Measurements from ENCODE around the gene SLC25A31. TPM values are rescaled to one million over a fixed set of nuclear protein-coding genes. Genes with fewer than 3 reads are reported as not detected.

The SLC25A31 gene
- not detected for total RNA-seq

DNA sequence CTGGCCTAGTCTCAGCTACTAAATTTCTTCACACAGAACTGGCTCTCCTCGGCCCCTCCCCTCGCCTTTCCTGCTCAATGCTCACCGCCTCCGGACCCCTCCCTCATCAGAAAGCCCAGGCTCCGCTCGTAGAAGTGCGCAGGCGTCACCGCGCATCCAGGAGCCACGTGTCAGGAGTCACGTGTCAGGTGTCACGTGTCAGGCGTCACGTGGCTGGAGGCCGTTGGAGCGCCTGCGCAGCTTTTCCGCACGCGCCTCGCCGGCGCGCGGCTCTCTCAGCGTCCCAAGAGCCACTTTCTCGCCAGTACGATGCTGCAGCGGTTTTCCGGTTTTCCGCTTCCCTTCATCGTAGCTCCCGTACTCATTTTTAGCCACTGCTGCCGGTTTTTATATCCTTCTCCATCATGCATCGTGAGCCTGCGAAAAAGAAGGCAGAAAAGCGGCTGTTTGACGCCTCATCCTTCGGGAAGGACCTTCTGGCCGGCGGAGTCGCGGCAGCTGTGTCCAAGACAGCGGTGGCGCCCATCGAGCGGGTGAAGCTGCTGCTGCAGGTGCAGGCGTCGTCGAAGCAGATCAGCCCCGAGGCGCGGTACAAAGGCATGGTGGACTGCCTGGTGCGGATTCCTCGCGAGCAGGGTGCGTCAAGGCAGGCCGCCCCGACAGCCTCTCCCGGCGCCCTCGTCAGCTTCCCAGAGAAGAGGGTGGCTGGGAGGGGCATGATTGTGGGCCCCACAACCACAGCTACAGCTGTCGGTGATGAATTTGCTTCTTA, at the start of gene SLC25A31:
SLC25A31 (plus strand) TSS at position 259 of the 772 bp plus-strand sequence; CDS start at position 405, 146 bp downstream.
- no peaks in the 10 kb centered on the region for H3K9me3 ChIP-seq
- H3K27ac ChIP-seq: no peak within 1 kb of the TSS
- in situ Hi-C loops (cut with MboI; ENCODE audit: low pct_ligation_motif_present in 1 of 4, low pct_unique_long_range_greater_than_20kb in 1 of 4, low sequenced_read_pairs in 3 of 4) (loop anchor here in 1 of 4 donors (25.0 kb wide), 1 partner anchor 118 kb away; no protein-coding TSS in a partner anchor), intact Hi-C loops (cut with DNase I; ENCODE audit: low total_unique reads) (loop anchor here (5.0 kb wide), 1 partner anchor 123 kb away; no protein-coding TSS in a partner anchor)
- no peaks in the 10 kb centered on the region for H3K27me3 ChIP-seq
- H3K36me3 ChIP-seq: no peaks in the 10 kb centered on the region
- no peaks in the 10 kb centered on the region for H3K4me1 ChIP-seq
- WGBS, 2 donors (ENCODE audit: low coverage in 1 of 2): 91 to 95% methylated on average over 19 to 64 of the region's 64 CpGs
- no peak within 1 kb of the TSS for H3K4me3 ChIP-seq
- no peak for DNase-seq
- TF ChIP-seq, protein P1, sequence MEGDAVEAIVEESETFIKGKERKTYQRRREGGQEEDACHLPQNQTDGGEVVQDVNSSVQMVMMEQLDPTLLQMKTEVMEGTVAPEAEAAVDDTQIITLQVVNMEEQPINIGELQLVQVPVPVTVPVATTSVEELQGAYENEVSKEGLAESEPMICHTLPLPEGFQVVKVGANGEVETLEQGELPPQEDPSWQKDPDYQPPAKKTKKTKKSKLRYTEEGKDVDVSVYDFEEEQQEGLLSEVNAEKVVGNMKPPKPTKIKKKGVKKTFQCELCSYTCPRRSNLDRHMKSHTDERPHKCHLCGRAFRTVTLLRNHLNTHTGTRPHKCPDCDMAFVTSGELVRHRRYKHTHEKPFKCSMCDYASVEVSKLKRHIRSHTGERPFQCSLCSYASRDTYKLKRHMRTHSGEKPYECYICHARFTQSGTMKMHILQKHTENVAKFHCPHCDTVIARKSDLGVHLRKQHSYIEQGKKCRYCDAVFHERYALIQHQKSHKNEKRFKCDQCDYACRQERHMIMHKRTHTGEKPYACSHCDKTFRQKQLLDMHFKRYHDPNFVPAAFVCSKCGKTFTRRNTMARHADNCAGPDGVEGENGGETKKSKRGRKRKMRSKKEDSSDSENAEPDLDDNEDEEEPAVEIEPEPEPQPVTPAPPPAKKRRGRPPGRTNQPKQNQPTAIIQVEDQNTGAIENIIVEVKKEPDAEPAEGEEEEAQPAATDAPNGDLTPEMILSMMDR (IDR thresholded peaks at IDR 0.05): no peak
- TF ChIP-seq POLR2A (IDR thresholded peaks at IDR 0.05) (no peak), EP300 (IDR thresholded peaks at IDR 0.05; ENCODE audit: low read depth) (no peak), POLR2AphosphoS5 (IDR thresholded peaks at IDR 0.05) (no peak)

DNA sequence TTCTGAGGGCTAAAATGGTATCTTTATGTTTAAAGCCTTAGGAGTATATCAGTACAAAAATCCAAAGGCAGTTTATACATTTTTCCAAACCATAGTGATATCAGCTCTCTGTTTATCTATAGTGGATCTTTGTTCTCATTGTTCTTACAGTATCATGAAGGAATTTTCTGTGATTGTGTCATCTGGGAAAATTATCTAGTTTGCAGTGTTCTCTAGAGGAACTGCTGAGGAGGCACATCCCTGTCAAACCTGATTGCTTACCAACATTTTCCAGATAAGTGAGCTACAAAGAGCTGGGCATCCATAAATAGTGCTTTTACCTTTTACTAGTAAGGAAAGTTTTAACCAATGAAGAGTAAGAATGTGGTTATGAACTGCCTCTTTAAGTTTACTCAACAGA, 44.9 kb upstream of the SLC25A31 start:
- H3K27me3 ChIP-seq: no peaks in the 10 kb centered on the region
- in situ Hi-C loops (cut with MboI; ENCODE audit: low pct_ligation_motif_present in 1 of 4, low pct_unique_long_range_greater_than_20kb in 1 of 4, low sequenced_read_pairs in 3 of 4) (no loop called here), intact Hi-C loops (cut with DNase I; ENCODE audit: low total_unique reads) (no loop called here)
- H3K9me3 ChIP-seq: no peaks in the 10 kb centered on the region
- H3K4me1 ChIP-seq: no peaks in the 10 kb centered on the region
- H3K27ac ChIP-seq: no peak overlapping the region
- TF ChIP-seq, protein P1 (IDR thresholded peaks at IDR 0.05): no peak
- TF ChIP-seq EP300 (IDR thresholded peaks at IDR 0.05; ENCODE audit: low read depth) (no peak), POLR2AphosphoS5 (IDR thresholded peaks at IDR 0.05) (no peak), POLR2A (IDR thresholded peaks at IDR 0.05) (no peak)
- H3K36me3 ChIP-seq: no peaks in the 10 kb centered on the region
- no peak overlapping the region for H3K4me3 ChIP-seq
- no peak for DNase-seq

GRCh38 chr4:127686658-127687057, 43.5 kb upstream of the SLC25A31 start:
- no peaks in the 10 kb centered on the region for H3K9me3 ChIP-seq
- no peak for DNase-seq
- WGBS, 2 donors (ENCODE audit: low coverage in 1 of 2): 81 to 90% methylated on average over 2 of the region's 2 CpGs
- no peaks in the 10 kb centered on the region for H3K36me3 ChIP-seq
- no peaks in the 10 kb centered on the region for H3K4me1 ChIP-seq
- TF ChIP-seq EP300 (IDR thresholded peaks at IDR 0.05; ENCODE audit: low read depth) (no peak), POLR2AphosphoS5 (IDR thresholded peaks at IDR 0.05) (no peak), POLR2A (IDR thresholded peaks at IDR 0.05) (no peak)
- TF ChIP-seq, protein P1 (IDR thresholded peaks at IDR 0.05): no peak
- no peak overlapping the region for H3K4me3 ChIP-seq
- H3K27ac ChIP-seq: no peak overlapping the region
- no peaks in the 10 kb centered on the region for H3K27me3 ChIP-seq
- in situ Hi-C loops (cut with MboI; ENCODE audit: low pct_ligation_motif_present in 1 of 4, low pct_unique_long_range_greater_than_20kb in 1 of 4, low sequenced_read_pairs in 3 of 4) (no loop called here), intact Hi-C loops (cut with DNase I; ENCODE audit: low total_unique reads) (no loop called here)

DNA sequence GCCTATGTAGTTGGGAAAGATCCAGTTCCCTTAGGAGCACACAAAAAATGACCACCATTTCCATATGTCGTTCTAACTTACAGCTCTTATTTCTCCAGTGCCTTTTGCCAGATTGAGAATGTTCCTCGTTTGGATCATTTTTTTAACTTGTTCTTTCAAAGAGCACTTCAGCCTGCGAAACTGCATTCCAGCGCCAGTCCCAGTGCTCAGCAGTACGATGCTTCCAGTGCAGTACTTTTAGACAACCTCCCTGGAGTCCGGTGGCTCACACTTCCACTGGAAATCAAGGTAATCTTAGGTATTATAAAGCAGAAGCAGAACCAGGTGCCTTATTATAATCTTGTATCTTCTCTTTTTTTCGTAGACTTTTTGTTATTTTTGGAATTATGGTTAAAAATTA, 42.6 kb upstream of the SLC25A31 start:
- no peak for TF ChIP-seq POLR2AphosphoS5 (IDR thresholded peaks at IDR 0.05)
- no peak for TF ChIP-seq EP300 (IDR thresholded peaks at IDR 0.05; ENCODE audit: low read depth)
- DNase-seq: no peak
- Histone ChIP-seq H3K36me3 (no peaks in the 10 kb centered on the region), H3K9me3 (no peaks in the 10 kb centered on the region), H3K4me3 (no peak overlapping the region), H3K4me1 (no peaks in the 10 kb centered on the region), H3K27me3 (no peaks in the 10 kb centered on the region), H3K27ac (no peak overlapping the region)
- intact Hi-C loops (cut with DNase I; ENCODE audit: low total_unique reads) (no loop called here), in situ Hi-C loops (cut with MboI; ENCODE audit: low pct_ligation_motif_present in 1 of 4, low pct_unique_long_range_greater_than_20kb in 1 of 4, low sequenced_read_pairs in 3 of 4) (no loop called here)
- WGBS, 2 donors (ENCODE audit: low coverage in 1 of 2): 88 to 89% methylated on average over 7 of the region's 7 CpGs
